Measurements from ENCODE around the gene CACNA1H.
"Not testable (repeated sequence)": the region's sequence is repeated elsewhere in the genome, so short reads cannot be mapped to it uniquely, and the experiment has no call there.

GRCh38 chr16:1243363-1243762 is 90.5 kb downstream of the CACNA1H start:
- not testable (repeated sequence) for TF ChIP-seq CHD1 (IDR thresholded peaks at IDR 0.05; ENCODE audit: low read depth, low read length); CEBPB (IDR thresholded peaks at IDR 0.05; ENCODE audit: low read depth, low read length); EP300 (IDR thresholded peaks at IDR 0.05; ENCODE audit: borderline replicate concordance in 1 of 2, low read depth in 2 of 2, low read length in 2 of 2); POLR2AphosphoS5 (IDR thresholded peaks at IDR 0.05; ENCODE audit: low read depth, low read length); ATF3 (IDR thresholded peaks at IDR 0.05; ENCODE audit: insufficient read depth, low read depth, low read length); RAD21 (IDR thresholded peaks at IDR 0.05 in 1 of 2, conservative IDR thresholded peaks at IDR 0.05 in 1 of 2; ENCODE audit: low read depth in 2 of 2, low read length in 2 of 2); CBX8 (IDR thresholded peaks at IDR 0.05; ENCODE audit: borderline replicate concordance, low read depth, low read length); EZH2 (IDR thresholded peaks at IDR 0.05; ENCODE audit: low read depth, low read length, severe bottlenecking); NRF1 (IDR thresholded peaks at IDR 0.05; ENCODE audit: low read depth, low read length); CREB1 (IDR thresholded peaks at IDR 0.05); JUND (IDR thresholded peaks at IDR 0.05; ENCODE audit: low read length); TCF12 (IDR thresholded peaks at IDR 0.05; ENCODE audit: low read depth, low read length)
- TF ChIP-seq, protein P1, sequence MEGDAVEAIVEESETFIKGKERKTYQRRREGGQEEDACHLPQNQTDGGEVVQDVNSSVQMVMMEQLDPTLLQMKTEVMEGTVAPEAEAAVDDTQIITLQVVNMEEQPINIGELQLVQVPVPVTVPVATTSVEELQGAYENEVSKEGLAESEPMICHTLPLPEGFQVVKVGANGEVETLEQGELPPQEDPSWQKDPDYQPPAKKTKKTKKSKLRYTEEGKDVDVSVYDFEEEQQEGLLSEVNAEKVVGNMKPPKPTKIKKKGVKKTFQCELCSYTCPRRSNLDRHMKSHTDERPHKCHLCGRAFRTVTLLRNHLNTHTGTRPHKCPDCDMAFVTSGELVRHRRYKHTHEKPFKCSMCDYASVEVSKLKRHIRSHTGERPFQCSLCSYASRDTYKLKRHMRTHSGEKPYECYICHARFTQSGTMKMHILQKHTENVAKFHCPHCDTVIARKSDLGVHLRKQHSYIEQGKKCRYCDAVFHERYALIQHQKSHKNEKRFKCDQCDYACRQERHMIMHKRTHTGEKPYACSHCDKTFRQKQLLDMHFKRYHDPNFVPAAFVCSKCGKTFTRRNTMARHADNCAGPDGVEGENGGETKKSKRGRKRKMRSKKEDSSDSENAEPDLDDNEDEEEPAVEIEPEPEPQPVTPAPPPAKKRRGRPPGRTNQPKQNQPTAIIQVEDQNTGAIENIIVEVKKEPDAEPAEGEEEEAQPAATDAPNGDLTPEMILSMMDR (IDR thresholded peaks at IDR 0.05; ENCODE audit: control extremely low read depth in 1 of 3, insufficient read depth in 1 of 3, low read depth in 1 of 3, low read length in 3 of 3) = not testable (repeated sequence)
